Esophagus mucosa (tissue), 1 donor: ENCODE results near the gene CENPX. TPM values are rescaled to one million over a fixed set of nuclear protein-coding genes. Genes with fewer than 3 reads are reported as not detected.

Experiments
- ATAC-seq: fragments of 200-7000 bp; cut with Tn5 transposase; one replicate; pipeline ENCODE4 v1.9.1; 2020
- total RNA-seq: library from RNA; stranded (reverse); gene quantifications from one replicate; pipeline ENCODE4 v1.2.4, GENCODE V29; 2023
- donor health status: DM: yes; HTN: yes; CAD: no.

CENPX gene
- total RNA-seq, 1 donor from 2014 or later: 71.8 TPM

DNA sequence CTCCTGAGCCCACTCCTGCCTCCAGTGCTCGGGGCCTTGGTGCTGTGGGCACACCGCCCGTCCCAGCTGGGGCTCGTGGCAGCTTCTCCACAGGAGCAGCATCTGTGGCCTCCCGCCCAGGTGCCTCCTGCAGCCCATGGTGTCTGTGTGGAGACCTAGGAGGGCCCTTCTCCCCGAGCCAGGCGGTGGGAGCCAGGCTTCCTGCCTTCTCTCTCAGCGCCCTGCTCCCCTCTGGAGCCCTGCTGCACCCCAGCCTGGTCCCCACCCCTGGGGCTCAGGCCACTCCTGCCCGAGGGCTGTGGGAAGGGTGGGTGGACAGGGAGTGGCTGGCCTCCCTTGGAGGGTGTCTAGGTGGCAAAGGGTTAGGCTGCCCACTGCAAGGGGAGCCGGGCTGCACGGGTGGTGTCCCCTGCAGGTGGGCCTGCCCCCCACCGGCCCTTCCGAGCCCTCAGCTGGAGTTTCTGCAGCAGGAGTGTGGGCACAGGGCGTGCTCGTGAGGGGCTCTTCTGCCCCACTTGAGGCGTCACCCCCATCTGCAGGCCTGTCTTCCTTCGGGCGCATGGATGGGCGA is 11.0 kb downstream of the CENPX start:
- no peak for ATAC-seq

DNA sequence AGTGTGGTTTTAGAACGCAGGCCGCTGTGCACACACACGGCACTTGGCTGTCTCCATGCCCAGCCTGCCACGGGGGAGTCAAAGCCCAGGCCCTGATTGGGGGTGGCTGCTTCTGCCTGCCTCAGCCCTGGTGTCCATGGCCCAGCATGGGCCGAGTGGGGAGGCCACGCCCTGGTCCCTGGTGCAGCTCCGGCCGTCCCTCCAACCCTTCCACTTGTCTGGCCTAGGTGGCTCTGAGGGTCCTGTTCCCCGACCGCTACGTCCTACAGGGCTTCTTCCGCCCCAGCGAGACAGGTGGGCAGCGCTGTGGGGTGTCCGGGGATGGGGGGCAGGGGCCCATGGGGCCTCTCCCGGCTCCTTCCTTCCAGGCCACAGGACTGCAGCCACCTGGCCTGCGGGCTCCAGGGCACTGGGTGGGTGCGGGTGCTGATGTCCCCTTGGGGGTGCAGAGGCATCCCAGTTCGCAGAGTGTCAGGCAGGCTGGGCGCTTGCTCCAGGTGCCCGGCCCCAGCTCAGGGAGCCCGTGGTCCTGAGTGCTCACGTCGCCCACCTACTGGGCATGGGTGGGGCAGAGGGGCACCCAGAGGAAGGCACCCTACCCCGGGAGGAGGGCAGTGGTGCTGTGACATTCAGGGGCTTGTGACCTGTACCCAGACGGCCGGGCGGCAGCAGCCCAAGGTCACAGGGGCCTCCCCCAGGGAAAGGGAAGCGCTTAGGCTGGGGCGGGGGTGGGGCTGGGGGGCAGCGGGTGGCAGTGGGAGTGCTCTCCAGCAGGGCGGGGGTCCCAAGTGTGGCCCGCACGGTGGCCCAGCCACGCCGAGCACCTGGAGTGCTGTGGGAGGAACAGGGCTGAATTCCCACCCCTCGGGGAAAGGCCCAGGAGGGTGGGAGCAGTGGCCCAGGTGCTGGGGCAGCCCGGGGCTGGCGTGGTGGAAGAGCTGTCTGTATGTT is 11.8 kb downstream of the CENPX start:
- no peak for ATAC-seq

DNA sequence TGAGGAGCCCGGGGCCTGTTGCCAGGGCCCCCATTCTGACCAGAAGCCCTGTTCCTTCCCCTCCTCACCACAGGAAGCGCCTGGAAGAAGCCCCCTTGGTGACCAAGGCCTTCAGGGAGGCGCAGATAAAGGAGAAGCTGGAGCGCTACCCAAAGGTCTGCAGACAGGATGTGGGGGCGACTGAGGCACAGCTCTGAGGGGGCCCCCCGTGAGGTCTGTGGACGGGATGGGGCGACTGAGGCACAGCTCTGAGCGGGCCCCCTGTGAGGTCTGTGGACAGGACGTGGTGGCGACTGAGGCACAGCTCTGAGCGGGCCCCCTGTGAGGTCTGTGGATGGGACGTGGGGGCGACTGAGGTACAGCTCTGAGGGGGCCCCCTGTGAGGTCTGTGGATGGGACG is 13.3 kb downstream of the CENPX start:
- no peak for ATAC-seq

DNA sequence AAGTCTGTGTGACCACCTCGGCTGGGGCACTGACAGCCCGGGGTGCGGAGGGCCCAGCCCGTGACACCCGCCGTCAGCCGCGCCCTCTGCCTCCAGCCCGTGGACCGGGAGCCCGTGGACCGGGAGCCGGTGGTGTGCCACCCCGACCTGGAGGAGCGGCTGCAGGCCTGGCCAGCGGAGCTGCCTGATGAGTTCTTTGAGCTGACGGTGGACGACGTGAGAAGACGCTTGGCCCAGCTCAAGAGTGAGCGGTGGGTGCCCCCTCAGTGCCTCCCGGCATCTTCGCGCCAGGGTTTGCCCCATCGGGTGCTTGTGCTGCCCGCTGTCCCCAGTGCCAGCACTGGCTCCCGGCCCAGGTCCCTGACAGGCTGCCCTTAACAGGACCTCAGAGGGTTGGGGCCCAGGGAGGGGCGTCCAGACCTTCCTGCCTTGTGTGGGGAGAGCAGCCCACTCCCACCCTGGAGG is 13.7 kb downstream of the CENPX start:
- no peak for ATAC-seq

DNA sequence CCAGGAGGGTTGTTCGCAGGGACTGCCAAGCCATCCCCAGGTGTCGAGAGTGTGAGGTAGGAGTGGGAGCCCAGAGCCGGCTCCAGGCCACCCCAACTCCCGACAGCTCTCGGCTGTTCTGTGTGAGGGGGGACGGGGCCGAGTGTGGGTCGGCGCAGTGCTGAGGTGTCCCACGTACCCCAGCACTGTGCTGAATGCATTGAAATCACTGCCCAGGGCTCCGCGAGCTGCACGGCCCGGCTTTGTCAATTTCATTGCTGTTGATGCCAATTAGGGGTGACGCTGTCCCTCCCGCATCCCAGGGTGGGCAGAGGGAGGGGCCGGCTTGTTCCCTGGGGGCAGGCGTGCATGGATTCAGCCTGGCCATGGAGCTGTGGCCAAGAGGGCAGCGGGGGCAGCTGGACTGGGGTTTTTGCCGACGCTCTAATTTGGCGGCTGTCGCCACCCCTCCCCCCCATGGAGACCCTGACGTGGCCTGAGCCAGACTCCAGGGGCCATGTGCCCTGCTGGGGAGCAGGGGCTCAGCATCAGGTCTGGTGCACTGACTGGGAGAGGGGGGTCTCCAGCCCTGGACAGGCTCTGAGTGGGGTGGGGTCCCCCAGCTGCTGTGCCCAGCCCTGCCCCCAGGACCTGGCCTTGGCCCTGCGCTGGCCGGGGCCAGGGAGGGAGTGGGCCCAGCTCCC is 14.3 kb downstream of the CENPX start:
- ATAC-seq: no peak

DNA sequence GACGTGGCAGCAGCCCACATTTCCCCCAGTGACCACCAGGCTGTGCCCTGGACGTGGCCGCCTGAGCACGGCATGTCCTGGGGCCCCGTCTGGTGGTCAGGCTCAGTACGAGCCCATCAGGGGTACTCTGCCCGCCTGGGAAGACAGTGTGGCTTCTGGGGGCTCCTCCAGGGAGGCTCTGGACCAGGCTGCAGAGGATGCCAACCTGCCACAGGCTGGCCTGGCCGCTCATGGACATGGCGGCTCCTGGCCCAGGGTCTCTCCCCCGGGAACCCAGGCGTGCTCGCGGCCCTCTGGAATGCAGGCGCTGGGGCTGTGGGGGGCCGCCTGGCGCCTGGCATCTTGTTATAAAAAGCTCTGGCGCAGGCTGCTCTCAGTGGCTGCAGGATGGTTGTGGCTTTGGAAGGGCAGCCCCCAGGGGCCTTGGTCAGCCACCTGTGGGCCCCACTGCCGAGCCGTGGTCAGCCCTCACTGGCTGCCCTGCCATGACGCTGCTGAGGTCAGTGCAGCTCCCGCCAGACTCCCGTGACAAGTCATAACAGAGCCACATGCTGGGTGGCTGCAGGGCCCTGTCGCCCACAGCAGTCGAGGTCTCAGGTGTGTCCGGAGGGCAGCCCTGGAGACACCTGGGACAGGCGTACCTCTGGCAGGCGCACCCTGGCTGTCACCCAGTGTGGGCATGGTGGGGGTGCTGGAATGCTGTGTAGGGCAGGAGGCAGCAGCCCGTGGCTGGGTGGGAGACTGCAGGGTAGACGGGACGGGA is 15.0 kb downstream of the CENPX start:
- no peak for ATAC-seq

DNA sequence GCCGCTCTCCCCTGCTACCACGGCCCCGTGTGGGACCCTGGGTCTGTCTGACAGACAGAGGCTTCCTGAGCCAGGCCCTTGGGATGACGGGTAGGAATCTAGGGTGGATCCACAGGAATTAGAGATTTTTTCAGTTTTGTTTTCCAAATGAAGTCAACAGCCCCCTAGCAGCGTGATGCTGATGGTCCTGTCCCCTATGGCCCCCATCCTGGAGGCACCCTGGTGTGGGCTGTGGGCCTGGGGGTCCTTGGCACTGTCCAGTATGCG is 15.5 kb downstream of the CENPX start:
- ATAC-seq: no peak

DNA sequence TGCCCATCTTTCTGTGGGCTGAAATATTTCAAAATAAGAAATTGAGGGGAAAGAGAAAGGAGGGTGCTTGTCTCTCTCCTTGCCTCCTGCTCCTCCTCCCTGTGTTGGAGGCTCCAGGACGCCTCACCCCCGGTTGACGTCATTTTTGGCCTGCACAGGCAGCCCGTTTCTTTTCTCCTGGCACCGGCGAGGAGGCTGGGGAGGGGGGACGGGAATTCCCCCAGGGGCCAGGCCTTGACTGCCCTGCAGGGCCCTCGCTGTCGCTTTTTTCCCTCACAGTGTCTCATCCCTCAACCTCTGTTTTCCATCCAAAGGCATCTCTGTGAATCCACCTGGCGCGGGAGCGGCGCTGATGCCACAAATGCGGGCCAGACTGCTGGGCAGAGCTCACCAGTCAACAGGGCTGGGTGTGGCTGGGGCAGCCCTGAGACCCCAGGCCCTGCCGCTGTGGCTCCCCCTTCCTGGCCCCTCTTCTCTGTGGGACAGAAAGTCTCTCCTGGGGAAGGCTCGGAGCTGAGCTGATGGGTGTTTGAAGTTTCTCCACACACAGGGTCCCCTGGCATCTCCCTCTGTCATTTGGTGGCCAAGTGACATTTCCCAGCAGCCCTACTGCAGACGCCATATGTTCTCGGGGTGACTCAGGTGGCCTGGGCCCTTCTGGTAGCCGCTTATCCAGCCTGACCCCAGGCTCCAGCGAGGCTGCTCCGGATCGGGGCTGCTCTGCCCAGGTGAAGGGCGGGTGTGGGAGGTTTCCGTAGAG is 16.0 kb downstream of the CENPX start:
- no peak for ATAC-seq

DNA sequence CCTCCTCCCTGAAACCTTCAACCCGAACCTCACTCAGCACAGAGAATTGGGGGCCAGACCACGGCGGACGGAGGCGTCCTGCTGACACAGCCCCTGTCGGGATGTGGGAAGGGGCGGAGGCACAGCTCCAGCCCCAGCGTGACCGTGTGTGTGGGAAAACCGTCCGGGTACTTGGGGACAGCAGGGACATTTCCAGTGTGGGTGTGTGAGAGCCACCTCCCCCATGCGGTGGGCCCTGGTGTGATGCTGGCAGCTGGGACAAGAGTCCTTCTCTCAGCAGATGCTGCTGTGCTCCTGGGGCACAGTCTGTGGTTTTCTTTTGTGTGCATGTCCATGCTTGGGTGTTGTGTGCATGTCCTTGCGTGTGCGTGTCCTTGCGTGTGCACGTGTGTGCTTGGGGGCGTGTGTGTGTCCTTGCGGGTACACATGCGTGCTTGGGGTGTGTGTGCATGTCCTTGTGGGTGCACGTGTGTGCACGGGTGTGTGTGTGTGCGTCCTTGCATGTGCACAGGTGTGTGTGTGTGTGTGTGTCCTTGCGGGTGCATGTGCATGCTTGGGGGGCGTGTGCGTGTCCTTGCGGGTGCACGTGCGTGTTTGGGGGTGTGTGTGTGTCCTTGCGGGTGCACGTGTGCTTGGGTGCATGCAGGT is 16.9 kb downstream of the CENPX start:
- ATAC-seq: no peak

DNA sequence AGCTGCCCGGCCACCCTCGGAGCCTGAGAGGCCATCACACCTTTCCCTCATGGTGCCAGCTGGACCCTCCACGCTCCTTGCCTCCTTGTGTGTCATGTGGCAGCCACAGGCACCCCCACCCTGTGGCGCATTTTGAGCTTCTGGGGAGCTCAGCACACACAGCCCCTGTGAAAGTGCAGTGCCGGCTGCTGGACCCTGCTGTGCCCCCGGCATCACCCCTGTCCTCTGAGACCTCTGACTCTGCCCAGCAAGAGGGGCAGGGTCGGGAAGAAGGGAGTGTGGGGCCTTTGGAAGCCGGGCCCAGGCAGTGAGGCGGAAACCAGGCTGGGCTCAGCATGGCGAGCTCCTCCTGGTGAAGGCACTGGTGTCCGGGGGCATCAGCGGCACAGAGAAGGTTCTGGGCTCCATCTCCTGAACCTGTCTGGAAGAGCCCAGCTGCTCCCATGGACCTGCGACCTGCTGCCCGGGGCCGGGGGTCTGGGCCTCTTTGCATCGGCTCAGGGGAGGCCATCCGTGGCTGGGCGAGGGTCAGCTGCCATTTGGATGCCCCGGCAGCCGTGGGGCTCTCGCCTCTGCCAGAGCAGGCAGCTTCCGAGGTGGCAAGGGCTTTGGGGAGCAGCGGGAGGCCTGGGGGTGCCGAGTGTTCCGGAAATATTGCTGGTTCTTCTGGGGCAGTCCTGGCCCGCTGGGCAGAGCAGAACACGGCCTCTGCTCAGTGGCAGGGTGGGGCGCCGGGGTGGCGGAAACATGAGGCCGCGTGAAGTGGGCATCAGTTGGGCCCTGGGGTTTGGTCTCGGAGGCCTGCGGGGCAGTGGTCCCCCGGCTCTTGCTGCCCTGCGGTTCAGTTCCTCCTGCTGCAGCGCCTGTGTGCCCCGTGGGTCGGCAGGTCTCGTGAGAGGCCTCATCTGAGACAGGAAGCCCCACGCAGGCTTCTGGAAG is 17.9 kb downstream of the CENPX start:
- no peak for ATAC-seq

DNA sequence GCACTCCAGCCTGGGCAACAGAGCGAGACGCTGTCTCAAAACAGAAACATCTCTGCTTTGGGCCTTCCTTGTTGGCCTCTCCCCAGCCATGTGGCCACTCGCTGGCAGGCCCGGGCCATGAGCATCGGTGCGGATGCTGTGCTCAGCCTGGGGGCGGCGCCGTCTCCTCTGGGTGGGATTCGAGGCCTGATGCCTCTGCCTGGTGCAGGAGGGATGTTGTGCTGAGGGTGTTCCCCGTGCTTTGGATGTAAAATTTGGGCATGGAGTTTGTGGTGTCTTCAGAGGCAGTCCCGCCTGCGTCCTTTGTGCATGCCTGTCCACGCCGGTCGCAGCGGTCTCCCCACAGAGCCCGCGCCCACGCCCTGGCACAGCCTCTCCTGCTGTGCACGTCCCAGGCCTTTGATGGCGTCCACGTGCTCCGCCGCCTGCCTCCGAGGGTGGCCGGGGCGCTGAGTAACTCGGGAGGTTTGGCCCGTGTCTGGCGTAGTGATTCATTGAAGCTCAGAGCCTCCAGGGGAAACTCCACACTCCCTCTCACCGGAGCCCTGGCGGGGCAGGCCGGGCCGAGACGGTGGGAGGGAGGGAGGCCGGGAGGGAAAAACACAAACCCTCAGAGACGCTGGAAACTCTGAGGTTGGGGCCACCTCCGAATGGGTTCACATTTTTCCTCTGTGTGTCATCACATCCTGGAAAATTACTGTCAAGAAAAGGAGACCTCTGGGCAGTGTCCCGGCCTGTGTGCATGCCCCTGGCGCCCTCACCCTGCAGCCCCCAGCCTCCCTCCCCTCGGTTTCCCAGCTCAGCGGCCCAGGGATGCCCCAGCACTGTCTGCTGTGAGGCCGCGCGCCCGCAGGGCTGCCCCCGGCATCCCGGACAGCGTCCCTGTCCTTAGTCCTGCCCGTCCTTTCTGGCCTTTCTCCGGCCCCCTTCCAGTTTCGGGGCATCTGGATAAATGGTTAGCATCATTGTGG is 19.0 kb downstream of the CENPX start:
- ATAC-seq: peak; percentile 87

DNA sequence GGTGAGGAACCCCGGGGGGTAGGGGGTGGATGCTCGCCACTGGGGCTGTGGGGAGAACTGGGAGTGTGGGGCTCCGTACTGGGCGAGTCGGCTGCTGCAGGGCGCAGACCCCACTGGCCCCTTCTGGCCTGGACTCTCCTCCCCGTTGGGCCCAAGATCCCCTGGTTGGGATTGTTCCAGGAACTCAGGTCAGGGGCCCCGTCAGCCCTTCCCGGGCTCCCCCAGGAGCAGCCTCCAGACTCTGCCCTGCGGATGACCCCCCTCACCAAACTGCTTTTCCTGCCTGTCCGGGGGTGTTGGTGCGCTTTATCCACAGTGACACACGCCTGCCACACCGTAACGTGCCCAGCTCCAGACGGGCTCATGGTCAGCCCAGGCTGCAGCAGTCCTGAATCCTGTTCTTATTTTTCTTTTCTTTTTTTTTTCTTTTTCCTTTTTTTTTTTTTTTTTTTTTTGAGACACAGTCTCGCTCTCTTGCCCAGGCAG is 21.1 kb downstream of the CENPX start:
- no peak for ATAC-seq

DNA sequence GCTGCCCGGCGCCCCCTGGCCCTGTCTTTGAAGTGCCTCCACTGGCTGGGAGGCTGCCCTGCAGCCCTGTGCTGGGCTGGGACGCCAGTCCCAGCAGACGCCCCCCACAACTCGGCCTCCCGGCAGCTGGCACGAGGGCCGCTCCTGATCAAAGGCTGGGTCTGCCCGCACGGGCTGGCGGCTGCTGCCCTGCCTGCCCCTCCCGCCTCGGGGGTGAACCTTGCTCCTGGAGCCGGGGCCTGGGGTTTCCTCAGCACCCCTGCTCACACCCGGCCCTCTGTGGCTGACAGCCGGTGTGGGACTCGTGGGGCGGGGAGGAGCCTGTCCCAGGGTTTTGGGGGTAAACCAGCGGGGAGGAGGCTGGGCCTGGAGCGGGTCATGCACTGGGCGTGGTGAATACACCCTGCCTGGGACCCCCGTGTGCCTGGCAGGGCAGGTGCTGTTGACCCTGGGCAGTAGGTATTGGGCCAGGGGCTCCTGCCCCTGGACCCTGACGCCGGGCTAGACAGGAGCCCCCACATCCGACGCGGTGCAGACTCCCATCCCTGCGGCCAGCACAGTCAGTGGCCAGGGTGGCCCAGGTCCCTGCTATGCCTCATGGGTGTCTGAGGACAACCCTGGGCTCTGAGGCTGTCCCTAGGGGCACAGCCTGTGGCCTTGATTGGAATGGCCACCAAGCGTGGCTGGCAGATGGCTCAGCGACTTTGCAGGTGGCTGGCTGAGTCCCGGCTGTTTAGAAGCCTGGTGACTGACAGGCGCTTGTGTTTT is 21.7 kb downstream of the CENPX start:
- ATAC-seq: no peak

DNA sequence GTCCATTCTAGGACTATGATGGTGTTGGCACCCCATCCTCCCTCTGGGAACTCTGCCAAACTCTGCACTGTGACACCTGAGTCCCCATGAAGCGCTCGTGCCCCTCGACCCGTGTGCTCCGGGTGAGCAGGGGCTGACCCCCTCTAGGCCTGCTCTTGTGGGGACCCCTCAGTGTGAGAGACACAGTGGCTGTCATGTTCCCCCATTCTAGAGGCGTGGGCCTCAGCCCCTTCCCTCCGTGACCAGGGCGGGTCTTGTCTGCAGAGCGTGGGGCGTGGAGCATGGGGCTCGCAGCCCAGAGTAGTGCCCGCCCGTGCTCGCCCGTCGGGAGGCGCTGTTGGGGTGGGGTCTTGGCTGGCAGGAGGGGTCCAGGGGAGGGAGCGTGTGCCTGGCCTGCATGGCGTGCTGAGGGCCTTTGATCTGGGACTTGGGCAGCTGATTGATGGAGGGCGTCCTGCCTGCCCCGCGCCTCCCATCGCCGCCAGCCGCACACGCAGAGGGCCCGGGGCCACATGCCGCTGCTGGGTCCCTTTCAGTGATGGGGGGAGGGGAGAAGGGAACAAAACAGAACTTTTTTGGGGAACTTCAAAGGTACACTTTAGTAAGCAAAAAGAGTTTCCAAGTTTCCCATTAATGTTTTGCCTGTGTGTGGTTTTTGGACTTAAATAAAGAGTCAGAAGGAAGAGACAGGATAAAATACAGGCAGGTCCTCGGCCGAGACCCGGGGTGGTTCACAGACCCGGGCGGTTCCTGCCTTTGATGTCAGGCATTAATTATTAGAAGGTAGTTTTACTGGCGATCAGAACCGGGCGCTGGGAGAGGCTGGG is 22.5 kb downstream of the CENPX start:
- ATAC-seq: no peak

DNA sequence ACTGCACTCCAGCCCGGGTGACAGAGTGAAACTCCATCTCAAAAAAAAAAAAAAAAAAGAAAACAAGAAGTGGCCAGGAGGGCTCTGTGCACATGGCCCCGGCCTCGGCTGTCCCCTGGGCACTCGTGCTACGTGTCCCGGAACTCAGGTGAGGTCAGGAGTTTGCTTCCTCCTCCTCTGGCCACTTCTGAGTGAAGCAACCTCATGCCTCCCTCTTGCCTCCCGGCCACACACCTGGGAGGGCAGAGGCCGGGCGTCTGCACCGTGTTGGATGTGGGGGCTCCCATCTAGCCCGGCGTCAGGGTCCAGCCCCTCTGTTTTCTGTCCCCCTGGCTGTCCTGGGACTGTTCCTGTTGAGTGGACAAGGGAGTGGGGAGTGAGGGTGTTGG is 23.1 kb downstream of the CENPX start:
- ATAC-seq: no peak

DNA sequence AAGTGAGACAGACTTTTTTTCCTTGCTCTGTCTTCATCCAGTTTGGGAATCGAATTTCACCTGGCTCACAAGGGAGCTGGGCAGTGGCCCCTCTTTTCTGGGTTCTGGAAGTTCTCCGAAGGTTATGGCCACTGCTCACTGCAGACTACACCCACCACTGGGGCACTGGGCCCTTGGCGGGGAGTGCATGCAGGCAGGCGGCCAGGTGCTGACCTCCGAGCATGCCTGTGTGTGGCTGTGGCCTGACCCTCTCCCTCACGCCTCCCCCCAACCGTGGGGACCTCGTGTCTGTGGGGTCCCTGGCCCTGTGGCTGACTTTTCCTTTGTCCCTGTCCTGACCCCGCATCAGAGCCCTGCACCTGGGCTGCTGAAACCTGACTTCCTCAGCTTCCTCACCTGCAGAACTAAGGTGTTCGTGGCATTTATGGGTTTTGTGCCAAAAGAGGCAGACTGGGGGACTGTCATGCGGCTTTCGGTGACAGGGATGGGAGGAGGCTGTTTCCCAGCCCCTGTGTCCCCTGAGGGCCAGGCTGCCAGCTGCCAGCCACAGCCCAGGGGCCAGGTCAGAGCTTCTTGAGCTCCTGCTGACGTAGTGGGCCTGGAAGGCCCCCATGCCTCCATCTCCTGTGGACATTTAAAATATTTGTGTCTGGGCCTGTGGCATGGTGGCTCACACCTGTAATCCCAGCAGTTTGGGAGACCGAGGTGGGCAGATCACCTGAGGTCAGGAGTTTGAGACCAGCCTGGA is 23.8 kb downstream of the CENPX start:
- no peak for ATAC-seq

DNA sequence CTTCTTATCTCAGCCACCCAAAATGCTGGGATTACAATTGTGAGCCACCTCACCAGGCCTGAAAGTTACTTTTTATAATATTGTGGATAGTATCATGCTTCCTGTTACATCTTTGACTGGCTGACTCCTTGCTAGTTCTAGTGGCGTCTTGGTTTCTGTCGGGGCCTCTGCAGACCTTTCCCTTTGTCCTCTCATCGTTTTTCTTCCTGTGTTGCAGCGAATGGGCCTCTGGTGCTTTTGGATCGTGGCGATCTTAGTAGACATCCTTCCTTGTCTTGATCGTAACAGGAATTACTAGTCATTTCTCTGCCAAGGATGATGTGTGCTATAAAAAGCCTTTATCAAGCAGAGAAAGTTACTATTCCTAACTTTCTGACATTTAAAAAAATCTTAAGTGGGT is 24.5 kb downstream of the CENPX start:
- ATAC-seq: no peak
